ENCODE results near the gene CEMIP.

- TF ChIP-seq CTCF (IDR thresholded peaks at IDR 0.05; ENCODE audit: low read length) (no peak), EZH2phosphoT487 (IDR thresholded peaks at IDR 0.05; ENCODE audit: low read length) (no peak), EZH2 (optimal IDR thresholded peaks at IDR 0.05; ENCODE audit: low read depth, low read length) (no peak)
These were observed 9.4 kb downstream of the CEMIP start for GRCh38 chr15:80788536-80788935.

Measured in MM.1S (cell line).